ENCODE results near the gene CILP. TPM values are rescaled to one million over a fixed set of nuclear protein-coding genes. Genes with fewer than 3 reads are reported as not detected.
"Not testable (repeated sequence)": the region's sequence is repeated elsewhere in the genome, so short reads cannot be mapped to it uniquely, and the experiment has no call there.

CILP gene
- total and polyA plus RNA-seq, 3 experiments from 2014 or later = 0.04 to 0.08 TPM; not detected in 1

DNA sequence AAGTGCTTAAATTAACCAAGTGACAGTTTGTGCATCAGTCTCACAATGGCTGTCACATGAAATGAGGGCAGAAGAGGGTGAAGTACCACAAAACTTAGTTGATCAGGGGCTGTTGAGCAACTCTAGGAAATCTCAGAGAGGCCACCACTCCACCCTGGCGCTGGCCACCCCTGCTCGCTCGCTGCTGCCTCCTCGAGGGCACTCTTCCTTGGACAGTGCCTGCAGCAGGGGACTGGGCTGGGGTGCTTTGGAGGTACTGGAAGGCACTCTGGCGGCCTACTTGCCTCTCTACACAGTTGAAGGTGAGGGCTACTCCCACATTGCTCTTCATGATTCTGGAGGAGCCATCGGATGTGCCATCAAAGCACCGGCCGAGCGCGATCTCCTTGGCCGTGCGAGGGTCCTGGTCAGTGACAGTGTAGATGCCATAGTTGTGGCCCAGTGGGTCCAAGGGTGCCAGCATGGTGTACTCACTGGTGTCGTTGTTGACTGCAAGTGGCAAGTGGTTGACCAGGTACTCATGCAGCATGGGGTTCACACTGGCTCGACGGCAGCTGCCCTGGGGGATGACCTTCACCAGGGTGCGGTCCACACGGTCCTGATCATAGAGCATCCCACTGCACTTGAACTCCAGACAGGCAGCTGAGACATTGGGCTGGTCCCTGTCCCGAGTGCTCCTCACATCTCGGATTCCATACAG, 14.5 kb downstream of the CILP start:
- Histone ChIP-seq H3K36me3 (ENCODE audit: insufficient read depth, low read length) (no peaks in the 10 kb centered on the region), H3K27ac (ENCODE audit: low read depth, low read length) (no peak overlapping the region), H3K4me3 (ENCODE audit: low read length) (no peak overlapping the region), H3K27me3 (ENCODE audit: insufficient read depth, low read length, poor library complexity, severe bottlenecking) (no peaks in the 10 kb centered on the region), H3K9me3 (ENCODE audit: low read length) (no peaks in the 10 kb centered on the region), H3K4me1 (ENCODE audit: insufficient read depth, low read length) (no peaks in the 10 kb centered on the region)
- DNase-seq = no peak
- no peaks in the 10 kb centered on the region for H3K27me3 Mint-ChIP-seq
- H3K4me3 Mint-ChIP-seq = no peak overlapping the region
- no peaks in the 10 kb centered on the region for H3K36me3 Mint-ChIP-seq
- ChIA-PET POLR2A (no interaction called here), CTCF (no interaction called here)
- H3K4me1 Mint-ChIP-seq = no peaks in the 10 kb centered on the region
- no peaks in the 10 kb centered on the region for H3K9me3 Mint-ChIP-seq
- no peak overlapping the region for H3K27ac Mint-ChIP-seq

DNA sequence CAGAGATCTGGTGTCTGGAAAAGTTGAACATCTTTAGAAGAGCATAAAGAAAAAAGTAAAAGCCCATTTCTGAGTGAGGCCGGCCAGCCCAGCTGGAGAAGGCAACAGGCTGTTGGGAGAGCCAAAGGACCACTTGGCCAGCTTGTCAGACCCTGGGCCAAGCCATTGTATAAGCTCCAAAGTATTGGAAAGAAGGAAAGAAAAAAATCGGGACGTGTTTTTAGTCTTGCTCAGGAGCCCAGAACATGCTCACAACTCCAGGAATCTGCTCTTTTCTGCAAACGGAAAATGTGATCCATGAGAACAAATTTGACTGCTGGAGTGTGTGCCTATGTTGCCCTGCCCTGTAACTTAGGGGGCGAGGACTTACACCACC, 15.7 kb downstream of the CILP start:
- Histone ChIP-seq H3K36me3 (ENCODE audit: insufficient read depth, low read length) (no peaks in the 10 kb centered on the region), H3K4me3 (ENCODE audit: low read length) (no peak overlapping the region), H3K4me1 (ENCODE audit: insufficient read depth, low read length) (no peaks in the 10 kb centered on the region), H3K9me3 (ENCODE audit: low read length) (no peaks in the 10 kb centered on the region), H3K27ac (ENCODE audit: low read depth, low read length) (no peak overlapping the region), H3K27me3 (ENCODE audit: insufficient read depth, low read length, poor library complexity, severe bottlenecking) (no peaks in the 10 kb centered on the region)
- Mint-ChIP-seq H3K36me3 (no peaks in the 10 kb centered on the region), H3K4me3 (no peak overlapping the region), H3K27me3 (no peaks in the 10 kb centered on the region), H3K4me1 (no peaks in the 10 kb centered on the region), H3K9me3 (no peaks in the 10 kb centered on the region), H3K27ac (no peak overlapping the region)
- no peak for DNase-seq
- CTCF ChIA-PET = no interaction called here
- POLR2A ChIA-PET = no interaction called here

- Histone ChIP-seq H3K4me1 (ENCODE audit: insufficient read depth, low read length) (no peaks in the 10 kb centered on the region), H3K36me3 (ENCODE audit: insufficient read depth, low read length) (no peaks in the 10 kb centered on the region), H3K4me3 (ENCODE audit: low read length) (no peak overlapping the region), H3K9me3 (ENCODE audit: low read length) (no peaks in the 10 kb centered on the region), H3K27me3 (ENCODE audit: insufficient read depth, low read length, poor library complexity, severe bottlenecking) (no peaks in the 10 kb centered on the region), H3K27ac (ENCODE audit: low read depth, low read length) (no peak overlapping the region)
- DNase-seq = no peak
- no peak overlapping the region for H3K27ac Mint-ChIP-seq
- ChIA-PET CTCF (no interaction called here), POLR2A (no interaction called here)
- no peaks in the 10 kb centered on the region for H3K9me3 Mint-ChIP-seq
- H3K4me3 Mint-ChIP-seq = no peak overlapping the region
- H3K27me3 Mint-ChIP-seq = no peaks in the 10 kb centered on the region
- H3K4me1 Mint-ChIP-seq = no peaks in the 10 kb centered on the region
- no peaks in the 10 kb centered on the region for H3K36me3 Mint-ChIP-seq
Observed at GRCh38 chr15:65194826-65195547, 16.3 kb downstream of the CILP start.

GRCh38 chr15:65192016-65192415, 19.3 kb downstream of the CILP start:
- no peak for DNase-seq
- Mint-ChIP-seq H3K27me3 (no peaks in the 10 kb centered on the region), H3K9me3 (no peaks in the 10 kb centered on the region), H3K36me3 (no peaks in the 10 kb centered on the region), H3K4me3 (no peak overlapping the region), H3K4me1 (no peaks in the 10 kb centered on the region), H3K27ac (no peak overlapping the region)
- Histone ChIP-seq H3K36me3 (ENCODE audit: insufficient read depth, low read length) (no peaks in the 10 kb centered on the region), H3K4me3 (ENCODE audit: low read length) (no peak overlapping the region), H3K9me3 (ENCODE audit: low read length) (no peaks in the 10 kb centered on the region), H3K27me3 (ENCODE audit: insufficient read depth, low read length, poor library complexity, severe bottlenecking) (no peaks in the 10 kb centered on the region), H3K4me1 (ENCODE audit: insufficient read depth, low read length) (no peaks in the 10 kb centered on the region), H3K27ac (ENCODE audit: low read depth, low read length) (no peak overlapping the region)
- ChIA-PET CTCF (no interaction called here), POLR2A (no interaction called here)

- H3K4me3 ChIP-seq (ENCODE audit: low read length) = no peak overlapping the region
- no peaks in the 10 kb centered on the region for H3K9me3 Mint-ChIP-seq
- H3K9me3 ChIP-seq (ENCODE audit: low read length) = no peaks in the 10 kb centered on the region
- peak overlapping the region in 1 of 8 donors; percentile 31 for H3K27ac Mint-ChIP-seq
- DNase-seq = peak in 1 of 5 donors; percentile 16
- peaks cover 4% of the 10 kb centered on the region for H3K4me1 ChIP-seq (ENCODE audit: insufficient read depth, low read length)
- POLR2A ChIA-PET = no interaction called here
- no peaks in the 10 kb centered on the region for H3K27me3 ChIP-seq (ENCODE audit: insufficient read depth, low read length, poor library complexity, severe bottlenecking)
- CTCF ChIA-PET = no interaction called here
- H3K4me1 Mint-ChIP-seq = peaks cover 6 to 7% (median 7%) of the 10 kb centered on the region in 3 donors
- H3K4me3 Mint-ChIP-seq = peak overlapping the region in 1 of 7 donors; percentile 27
- H3K36me3 ChIP-seq (ENCODE audit: insufficient read depth, low read length) = no peaks in the 10 kb centered on the region
- no peaks in the 10 kb centered on the region for H3K27me3 Mint-ChIP-seq
- H3K27ac ChIP-seq (ENCODE audit: low read depth, low read length) = no peak overlapping the region
- H3K36me3 Mint-ChIP-seq = peaks cover 0 to 8% (median 0%) of the 10 kb centered on the region in 3 donors
Observed at GRCh38 chr15:65189102-65189740, 22.1 kb downstream of the CILP start.

GRCh38 chr15:65188472-65188871, 22.8 kb downstream of the CILP start:
- H3K27me3 ChIP-seq (ENCODE audit: insufficient read depth, low read length, poor library complexity, severe bottlenecking); H3K27me3 Mint-ChIP-seq; H3K9me3 Mint-ChIP-seq; H3K9me3 ChIP-seq (ENCODE audit: low read length); H3K4me3 ChIP-seq (ENCODE audit: low read length); H3K4me1 ChIP-seq (ENCODE audit: insufficient read depth, low read length); POLR2A ChIA-PET; CTCF ChIA-PET; H3K27ac ChIP-seq (ENCODE audit: low read depth, low read length); H3K36me3 ChIP-seq (ENCODE audit: insufficient read depth, low read length); H3K4me3 Mint-ChIP-seq; DNase-seq: not testable (repeated sequence)
- peaks cover 12 to 15% (median 14%) of the 10 kb centered on the region in 3 donors for H3K4me1 Mint-ChIP-seq
- peak overlapping the region in 1 of 8 donors; percentile 54 for H3K27ac Mint-ChIP-seq
- peaks cover 0 to 13% (median 0%) of the 10 kb centered on the region in 3 donors for H3K36me3 Mint-ChIP-seq

GRCh38 chr15:65184868-65185717, 26.2 kb downstream of the CILP start, which contains the start of gene CLPX:
Gene CLPX, minus strand, starts transcription at chr15:65185342. Its CDS starts 189 bp downstream, at chr15:65185153.
- Mint-ChIP-seq H3K36me3 (peaks cover 0 to 23% (median 0%) of the 10 kb centered on the region in 3 donors), H3K27me3 (no peaks in the 10 kb centered on the region), H3K4me3 (peak within 1 kb of the TSS; percentile 93 to 96 (median 96)), H3K27ac (peak within 1 kb of the TSS; percentile 94 to 98 (median 96)), H3K4me1 (peaks cover 23 to 41% (median 40%) of the 10 kb centered on the region in 3 donors), H3K9me3 (no peaks in the 10 kb centered on the region)
- peaks cover 20% of the 10 kb centered on the region for H3K4me1 ChIP-seq (ENCODE audit: insufficient read depth, low read length)
- H3K9me3 ChIP-seq (ENCODE audit: low read length) = no peaks in the 10 kb centered on the region
- H3K27me3 ChIP-seq (ENCODE audit: insufficient read depth, low read length, poor library complexity, severe bottlenecking) = no peaks in the 10 kb centered on the region
- POLR2A ChIA-PET = interaction anchor here (0.7 to 2.0 kb wide), 9 partner anchors 15 to 1091 kb away, joined by 3 to 28 read pairs (median 4); partner anchors contain the start of genes CIAO2A, PARP16, PDCD7 and RNU5B-1
- DNase-seq = peak; percentile 86 to 95 (median 93)
- no peaks in the 10 kb centered on the region for H3K36me3 ChIP-seq (ENCODE audit: insufficient read depth, low read length)
- CTCF ChIA-PET = interaction anchor here (0.7 to 2.7 kb wide), 4 partner anchors 13 to 200 kb away, joined by 3 to 12 read pairs (median 6); partner anchors contain the start of gene PARP16
- H3K4me3 ChIP-seq (ENCODE audit: low read length) = peak within 1 kb of the TSS; percentile 76
- peak within 1 kb of the TSS; percentile 83 for H3K27ac ChIP-seq (ENCODE audit: low read depth, low read length)

Measured in CD8-positive, alpha-beta memory T cell (primary cell).